Glutamatergic neuron (in vitro differentiated cells): Measurements from ENCODE around the gene IGSF6. TPM values are rescaled to one million over a fixed set of nuclear protein-coding genes. Genes with fewer than 3 reads are reported as not detected.
A peak's percentile ranks its signal among the peaks of the same experiment; 100 is the strongest.
"Not testable (repeated sequence)": the region's sequence is repeated elsewhere in the genome, so short reads cannot be mapped to it uniquely, and the experiment has no call there.

Experiments
- DNase-seq: peaks from one replicate; pipeline ENCODE4 v3.0.0; 2022
- H3K27ac Mint-ChIP-seq: one replicate; pipeline ENCODE4 v1.8.0; 2020; ENCODE audit warnings: mild to moderate bottlenecking, mixed read lengths, inconsistent platforms; ENCODE audit not compliant: unreplicated experiment
- H3K27me3 Mint-ChIP-seq: one replicate; pipeline ENCODE4 v1.8.0; 2020; ENCODE audit warnings: mild to moderate bottlenecking, moderate library complexity, mixed read lengths, inconsistent platforms; ENCODE audit not compliant: unreplicated experiment
- H3K36me3 Mint-ChIP-seq: one replicate; pipeline ENCODE4 v1.8.0; 2020; ENCODE audit warnings: mild to moderate bottlenecking, mixed read lengths, inconsistent platforms; ENCODE audit not compliant: unreplicated experiment
- H3K4me1 Mint-ChIP-seq: one replicate; pipeline ENCODE4 v1.8.0; 2020; ENCODE audit warnings: mild to moderate bottlenecking, low read depth, mixed read lengths, inconsistent platforms; ENCODE audit not compliant: unreplicated experiment
- H3K4me3 Mint-ChIP-seq: one replicate; pipeline ENCODE4 v1.8.0; 2020; ENCODE audit warnings: mild to moderate bottlenecking, mixed read lengths, inconsistent platforms; ENCODE audit not compliant: unreplicated experiment
- H3K9me3 Mint-ChIP-seq: one replicate; pipeline ENCODE4 v1.8.0; 2020; ENCODE audit warnings: mild to moderate bottlenecking, moderate library complexity, mixed read lengths, inconsistent platforms; ENCODE audit not compliant: unreplicated experiment
- CTCF ChIP-seq: fragments of 200-600 bp; sonication (generic); IDR thresholded peaks from one replicate; pipeline ENCODE4 v1.5.0; 2021; ENCODE audit not compliant: partially characterized antibody, unreplicated experiment
- total RNA-seq: library from RNA; stranded (reverse); fragmentation: NEBNext Ultra II Directional; extraction: Animal tissue kit (Norgen Biotek cat#: 25700); gene quantifications from one replicate; pipeline ENCODE4 v1.2.1, GENCODE V29; 2021; ENCODE audit not compliant: unreplicated experiment

IGSF6 gene
- total RNA-seq, 1 donor from 2014 or later, result not detected

- H3K9me3 Mint-ChIP-seq, result peaks cover 4% of the 10 kb centered on the region
- H3K27ac Mint-ChIP-seq, result no peak overlapping the region
- DNase-seq, result no peak
- TF ChIP-seq CTCF, result no peak
- no peak overlapping the region for H3K4me3 Mint-ChIP-seq
- H3K36me3 Mint-ChIP-seq, result no peaks in the 10 kb centered on the region
- no peaks in the 10 kb centered on the region for H3K4me1 Mint-ChIP-seq
- peaks cover 1% of the 10 kb centered on the region for H3K27me3 Mint-ChIP-seq
These were observed 36.7 kb upstream of the IGSF6 start for GRCh38 chr16:21689107-21689506.

GRCh38 chr16:21685034-21685455, 32.6 kb upstream of the IGSF6 start:
- Mint-ChIP-seq H3K36me3 (no peaks in the 10 kb centered on the region), H3K4me1 (no peaks in the 10 kb centered on the region), H3K27ac (no peak overlapping the region), H3K9me3 (peaks cover 3% of the 10 kb centered on the region), H3K4me3 (no peak overlapping the region), H3K27me3 (peaks cover 3% of the 10 kb centered on the region)
- TF ChIP-seq CTCF, result no peak
- DNase-seq, result no peak

- Mint-ChIP-seq H3K4me1 (no peaks in the 10 kb centered on the region), H3K36me3 (no peaks in the 10 kb centered on the region), H3K27me3 (peaks cover 3% of the 10 kb centered on the region), H3K27ac (no peak overlapping the region), H3K9me3 (peaks cover 3% of the 10 kb centered on the region), H3K4me3 (no peak overlapping the region)
- peak; percentile 75 for TF ChIP-seq CTCF
- no peak for DNase-seq
These were observed 31.8 kb upstream of the IGSF6 start for GRCh38 chr16:21684199-21684598.

GRCh38 chr16:21683184-21683583, 30.8 kb upstream of the IGSF6 start:
- no peak for TF ChIP-seq CTCF
- no peak for DNase-seq
- H3K27me3 Mint-ChIP-seq, result peaks cover 3% of the 10 kb centered on the region
- no peaks in the 10 kb centered on the region for H3K4me1 Mint-ChIP-seq
- H3K36me3 Mint-ChIP-seq, result no peaks in the 10 kb centered on the region
- H3K4me3 Mint-ChIP-seq, result no peak overlapping the region
- H3K27ac Mint-ChIP-seq, result no peak overlapping the region
- H3K9me3 Mint-ChIP-seq, result peaks cover 3% of the 10 kb centered on the region

- not testable (repeated sequence) for H3K27me3 Mint-ChIP-seq, H3K27ac Mint-ChIP-seq, DNase-seq, H3K9me3 Mint-ChIP-seq, H3K36me3 Mint-ChIP-seq, H3K4me3 Mint-ChIP-seq, H3K4me1 Mint-ChIP-seq
These were observed 28.3 kb upstream of the IGSF6 start for GRCh38 chr16:21680714-21681113.

GRCh38 chr16:21674456-21674855, 22.0 kb upstream of the IGSF6 start:
- not testable (repeated sequence) for H3K9me3 Mint-ChIP-seq, H3K27ac Mint-ChIP-seq, DNase-seq, H3K27me3 Mint-ChIP-seq, H3K4me3 Mint-ChIP-seq, H3K4me1 Mint-ChIP-seq, H3K36me3 Mint-ChIP-seq
